DMS53 treated with DMSO at 0.1 percent for 48 hours (cell line): ENCODE data around the gene KRT79.

Source experiments
- DNase-seq: peaks from one replicate; lab custom pipeline; 2025; ENCODE audit not compliant: unreplicated experiment; lab: John Stamatoyannopoulos, UW

The KRT79 gene

DNA sequence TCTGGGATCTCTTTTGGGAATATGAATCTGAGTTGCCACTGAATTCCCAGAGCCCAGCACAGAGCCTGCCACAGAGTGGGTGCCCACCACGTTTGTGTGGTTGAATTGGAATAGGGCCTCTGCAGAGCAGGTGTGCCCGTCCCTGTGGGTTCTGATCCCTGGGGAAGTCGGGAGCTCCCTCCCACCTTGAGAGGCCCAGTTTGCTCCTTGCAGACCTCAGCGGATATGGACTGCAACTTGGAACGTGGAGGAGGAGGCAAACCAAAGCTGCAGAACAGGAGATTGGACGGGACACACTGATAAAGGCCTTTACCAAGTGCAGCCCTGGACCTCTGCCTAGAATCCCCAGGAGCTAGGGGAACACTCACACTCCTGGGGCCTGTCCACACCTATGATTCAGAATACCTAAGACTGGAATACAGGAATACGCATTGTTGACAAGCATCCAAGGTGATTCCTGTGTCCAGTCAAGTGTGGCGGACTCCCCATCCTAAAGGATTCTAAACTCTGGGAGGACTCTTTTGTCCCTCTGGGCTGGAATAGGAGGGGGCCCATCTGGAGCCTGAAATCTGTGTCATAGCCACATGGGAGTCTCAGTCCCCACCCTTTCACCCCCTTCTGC, 59.4 kb downstream of the KRT79 start:
- DNase-seq, result no peak

GRCh38 chr12:52772772-52773171, 61.3 kb downstream of the KRT79 start:
- DNase-seq, result no peak

DNA sequence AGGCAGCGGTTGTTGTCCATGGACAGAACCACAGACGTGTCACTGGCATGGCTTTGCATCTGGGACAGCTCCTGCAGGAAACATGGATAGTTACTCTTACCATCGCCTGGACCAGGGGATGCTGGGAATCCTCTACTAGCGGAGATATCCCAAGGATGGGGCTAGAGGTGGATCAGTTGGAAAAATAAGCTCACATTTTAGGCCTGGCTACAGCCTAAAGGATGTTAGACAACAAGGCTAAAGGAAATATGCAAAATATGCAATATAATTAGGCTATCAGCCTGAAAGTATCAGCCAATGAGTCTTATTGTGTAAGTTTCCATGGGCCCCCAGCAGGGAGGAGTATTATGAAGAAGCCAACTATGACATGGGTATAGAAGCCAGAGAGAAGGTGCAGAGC, 61.9 kb downstream of the KRT79 start:
- DNase-seq, result no peak

- DNase-seq, result no peak
Measured at GRCh38 chr12:52771505-52771904, 62.6 kb downstream of the KRT79 start.
